ENCODE measurements around the gene MTIF3. TPM values are rescaled to one million over a fixed set of nuclear protein-coding genes. Genes with fewer than 3 reads are reported as not detected.

The MTIF3 gene
- total RNA-seq, 1 donor from 2014 or later: 140 TPM

DNA sequence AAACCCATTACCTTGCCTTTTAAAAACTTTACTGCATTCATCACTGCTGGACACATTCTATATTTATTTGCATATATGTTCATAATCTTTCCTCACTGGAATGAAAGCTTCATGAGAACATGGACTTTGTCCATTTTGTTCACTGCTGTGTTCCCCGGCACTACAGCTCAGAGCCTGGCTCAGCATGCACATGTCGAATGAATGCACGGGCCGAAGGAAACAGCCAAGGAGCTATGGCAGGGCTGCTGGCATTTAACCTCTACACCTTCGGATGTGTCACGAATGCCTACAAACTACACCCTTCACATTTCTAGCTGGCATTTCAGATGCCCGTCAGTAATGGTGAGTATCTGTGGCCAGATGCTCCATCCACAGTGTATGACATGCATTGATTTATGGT, 7.6 kb downstream of the MTIF3 start:
- H3K4me3 ChIP-seq: no peak overlapping the region
- no peak for DNase-seq
- intact Hi-C loops (cut with micrococcal nuclease): loop anchor here (10.0 kb wide), 1 partner anchor 188 kb away; the partner anchor contains the start of gene RPL21
- peaks cover 49% of the 10 kb centered on the region for H3K36me3 ChIP-seq
- H3K9me3 ChIP-seq (replicated peaks): no peaks in the 10 kb centered on the region
- H3K4me1 ChIP-seq: peaks cover 67% of the 10 kb centered on the region
- H3K27me3 ChIP-seq (ENCODE audit: low read depth): no peaks in the 10 kb centered on the region
- no peak overlapping the region for H3K27ac ChIP-seq (replicated peaks)
- TF ChIP-seq, protein P1, sequence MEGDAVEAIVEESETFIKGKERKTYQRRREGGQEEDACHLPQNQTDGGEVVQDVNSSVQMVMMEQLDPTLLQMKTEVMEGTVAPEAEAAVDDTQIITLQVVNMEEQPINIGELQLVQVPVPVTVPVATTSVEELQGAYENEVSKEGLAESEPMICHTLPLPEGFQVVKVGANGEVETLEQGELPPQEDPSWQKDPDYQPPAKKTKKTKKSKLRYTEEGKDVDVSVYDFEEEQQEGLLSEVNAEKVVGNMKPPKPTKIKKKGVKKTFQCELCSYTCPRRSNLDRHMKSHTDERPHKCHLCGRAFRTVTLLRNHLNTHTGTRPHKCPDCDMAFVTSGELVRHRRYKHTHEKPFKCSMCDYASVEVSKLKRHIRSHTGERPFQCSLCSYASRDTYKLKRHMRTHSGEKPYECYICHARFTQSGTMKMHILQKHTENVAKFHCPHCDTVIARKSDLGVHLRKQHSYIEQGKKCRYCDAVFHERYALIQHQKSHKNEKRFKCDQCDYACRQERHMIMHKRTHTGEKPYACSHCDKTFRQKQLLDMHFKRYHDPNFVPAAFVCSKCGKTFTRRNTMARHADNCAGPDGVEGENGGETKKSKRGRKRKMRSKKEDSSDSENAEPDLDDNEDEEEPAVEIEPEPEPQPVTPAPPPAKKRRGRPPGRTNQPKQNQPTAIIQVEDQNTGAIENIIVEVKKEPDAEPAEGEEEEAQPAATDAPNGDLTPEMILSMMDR (IDR thresholded peaks at IDR 0.05; ENCODE audit: borderline replicate concordance): no peak

DNA sequence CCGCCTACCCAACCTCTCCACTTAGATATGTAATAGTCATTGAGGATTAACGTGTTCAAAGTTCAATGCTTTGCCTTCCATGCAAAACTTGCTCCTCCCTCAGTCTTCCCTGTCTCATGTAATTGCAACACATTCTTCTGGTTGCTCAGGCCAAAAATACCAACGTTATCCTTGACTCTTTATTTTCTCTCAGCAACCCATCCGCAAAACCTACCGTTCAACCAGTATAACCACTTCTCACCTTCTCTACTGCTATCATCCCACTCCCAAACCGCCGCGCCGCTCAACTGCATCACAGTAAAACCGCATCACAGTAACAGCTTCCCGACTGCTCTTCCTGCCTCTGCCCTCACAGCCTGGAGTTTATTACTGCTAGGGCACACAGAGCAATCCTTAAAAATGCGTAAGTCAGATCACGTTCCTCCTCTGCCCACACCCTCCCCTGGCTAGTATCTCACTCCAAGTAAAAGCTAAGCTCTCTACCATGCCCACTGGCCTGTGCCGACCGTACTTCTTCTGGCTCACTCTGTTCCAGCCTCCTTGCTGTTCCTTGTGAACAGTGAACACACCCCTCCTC, 8.2 kb downstream of the MTIF3 start:
- intact Hi-C loops (cut with micrococcal nuclease): loop anchor here (10.0 kb wide), 1 partner anchor 187 kb away; the partner anchor contains the start of gene RPL21
- no peak for DNase-seq
- Histone ChIP-seq H3K27me3 (ENCODE audit: low read depth) (no peaks in the 10 kb centered on the region), H3K4me3 (no peak overlapping the region), H3K9me3 (replicated peaks) (no peaks in the 10 kb centered on the region), H3K4me1 (peaks cover 61% of the 10 kb centered on the region), H3K27ac (replicated peaks) (no peak overlapping the region), H3K36me3 (peaks cover 49% of the 10 kb centered on the region)
- TF ChIP-seq, protein P1 (IDR thresholded peaks at IDR 0.05; ENCODE audit: borderline replicate concordance): no peak

DNA sequence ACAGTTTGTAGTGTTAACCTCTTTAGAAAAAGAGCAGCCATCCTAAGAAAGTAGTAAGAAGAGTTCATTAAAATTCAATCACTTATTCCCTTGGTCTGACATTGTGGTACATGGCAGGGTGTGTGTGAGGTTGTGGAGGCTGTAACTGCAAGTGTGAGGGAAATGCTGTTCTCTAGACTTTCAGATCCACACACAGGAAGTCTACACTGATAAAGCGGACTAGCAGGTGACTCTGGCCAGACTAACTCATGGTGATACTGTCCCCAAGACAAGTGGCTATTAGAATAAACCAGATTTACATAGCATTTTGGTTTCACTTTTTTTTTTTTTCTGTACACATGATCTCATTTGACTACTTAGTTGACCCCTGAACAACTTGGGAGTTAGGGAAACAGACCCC, 10.0 kb downstream of the MTIF3 start:
- intact Hi-C loops (cut with micrococcal nuclease): loop anchor here (10.0 kb wide), 1 partner anchor 186 kb away; the partner anchor contains the start of gene RPL21
- DNase-seq: no peak
- no peaks in the 10 kb centered on the region for H3K9me3 ChIP-seq (replicated peaks)
- no peak overlapping the region for H3K27ac ChIP-seq (replicated peaks)
- no peak overlapping the region for H3K4me3 ChIP-seq
- H3K27me3 ChIP-seq (ENCODE audit: low read depth): no peaks in the 10 kb centered on the region
- TF ChIP-seq, protein P1 (IDR thresholded peaks at IDR 0.05; ENCODE audit: borderline replicate concordance): no peak
- H3K4me1 ChIP-seq: peaks cover 43% of the 10 kb centered on the region
- H3K36me3 ChIP-seq: peaks cover 67% of the 10 kb centered on the region

DNA sequence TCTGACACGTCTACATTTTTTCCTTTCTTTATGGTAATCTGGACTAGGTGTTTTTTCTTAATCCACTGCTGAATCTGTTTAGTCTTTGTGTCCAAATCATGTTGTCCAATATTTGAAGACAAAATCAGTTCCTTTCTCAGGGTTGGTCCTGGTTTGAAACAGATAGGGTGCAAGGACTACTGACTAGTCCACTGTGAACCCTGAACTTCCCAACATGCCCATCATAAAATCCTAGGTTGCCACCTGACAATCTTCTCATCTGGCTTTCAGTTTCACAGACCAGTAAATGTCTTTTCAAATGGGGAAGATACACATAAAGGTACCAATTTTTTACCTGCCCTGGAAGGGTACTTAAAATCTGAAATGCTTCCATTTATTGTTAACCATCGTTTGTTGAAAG, 13.2 kb downstream of the MTIF3 start:
- Histone ChIP-seq H3K4me3 (no peak overlapping the region), H3K27ac (replicated peaks) (no peak overlapping the region), H3K27me3 (ENCODE audit: low read depth) (no peaks in the 10 kb centered on the region), H3K4me1 (peaks cover 16% of the 10 kb centered on the region), H3K9me3 (replicated peaks) (no peaks in the 10 kb centered on the region), H3K36me3 (peaks cover 85% of the 10 kb centered on the region)
- DNase-seq: no peak
- intact Hi-C loops (cut with micrococcal nuclease): no loop called here
- TF ChIP-seq, protein P1 (IDR thresholded peaks at IDR 0.05; ENCODE audit: borderline replicate concordance): no peak

DNA sequence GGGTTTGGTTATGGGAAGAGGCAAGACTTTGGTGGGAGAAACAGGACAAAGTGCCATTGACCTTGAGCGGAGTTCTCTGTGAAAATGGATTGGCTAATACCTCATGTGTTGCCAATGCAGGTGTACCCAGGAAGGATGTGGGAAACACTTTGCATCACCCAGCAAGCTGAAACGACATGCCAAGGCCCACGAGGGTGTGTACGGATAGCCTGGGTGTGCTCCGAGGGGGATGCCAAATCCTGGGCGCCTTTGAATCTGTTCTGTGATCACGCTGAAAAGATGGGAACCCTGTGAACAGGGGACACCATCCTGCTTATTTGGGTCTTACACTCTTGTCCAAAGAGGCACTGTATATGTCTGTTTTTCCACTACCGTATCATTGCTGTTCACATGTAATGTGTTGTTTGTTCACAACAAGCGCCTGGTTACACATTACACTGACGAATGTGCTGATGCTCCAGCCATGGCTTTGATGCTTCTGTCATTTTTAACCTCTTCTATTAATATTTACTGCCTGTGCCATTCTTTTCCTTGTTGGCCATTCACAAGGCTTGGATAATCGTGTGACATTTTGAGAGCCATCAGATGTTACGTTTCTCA, 17.7 kb downstream of the MTIF3 start:
- peaks cover 95% of the 10 kb centered on the region for H3K36me3 ChIP-seq
- no peak overlapping the region for H3K27ac ChIP-seq (replicated peaks)
- H3K27me3 ChIP-seq (ENCODE audit: low read depth): no peaks in the 10 kb centered on the region
- H3K4me3 ChIP-seq: no peak overlapping the region
- TF ChIP-seq, protein P1 (IDR thresholded peaks at IDR 0.05; ENCODE audit: borderline replicate concordance): no peak
- DNase-seq: no peak
- intact Hi-C loops (cut with micrococcal nuclease): no loop called here
- H3K9me3 ChIP-seq (replicated peaks): no peaks in the 10 kb centered on the region
- peaks cover 19% of the 10 kb centered on the region for H3K4me1 ChIP-seq

Measured in left ventricle myocardium inferior (tissue), 1 donor.